ENCODE results near the gene PPP1R12C. TPM values are rescaled to one million over a fixed set of nuclear protein-coding genes. Genes with fewer than 3 reads are reported as not detected.
"Not testable (repeated sequence)": the region's sequence is repeated elsewhere in the genome, so short reads cannot be mapped to it uniquely, and the experiment has no call there.

PPP1R12C gene
- total RNA-seq, 1 experiment from 2014 or later: 227 TPM

DNA sequence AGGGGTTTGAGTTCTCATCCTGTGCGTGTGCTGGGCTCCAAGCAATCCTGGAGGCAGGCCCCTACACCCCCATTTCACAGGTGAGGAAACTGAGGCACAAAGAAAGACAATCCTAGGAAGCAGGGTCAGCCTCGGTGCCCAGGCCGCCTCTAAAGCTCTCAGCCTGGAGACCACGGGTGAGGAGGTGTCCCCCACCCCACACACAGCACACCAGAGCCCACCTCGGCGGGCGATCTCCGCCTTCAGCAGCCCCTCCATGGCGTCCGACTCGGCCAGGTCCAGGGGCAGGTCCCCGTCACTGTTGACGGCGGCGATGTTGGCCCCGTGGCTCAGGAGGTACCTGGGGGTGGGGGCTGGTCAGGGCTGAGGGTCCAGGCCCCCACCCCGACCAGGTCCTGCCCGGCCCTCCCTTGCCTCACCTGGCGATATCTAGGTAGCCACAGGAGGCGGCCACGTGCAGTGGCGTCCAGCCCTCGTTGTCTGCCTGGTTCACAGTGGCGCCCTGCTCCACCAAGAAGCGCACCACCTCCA lies 5.1 kb downstream of the PPP1R12C start:
- no peak for DNase-seq (ENCODE audit: low spot score)

DNA sequence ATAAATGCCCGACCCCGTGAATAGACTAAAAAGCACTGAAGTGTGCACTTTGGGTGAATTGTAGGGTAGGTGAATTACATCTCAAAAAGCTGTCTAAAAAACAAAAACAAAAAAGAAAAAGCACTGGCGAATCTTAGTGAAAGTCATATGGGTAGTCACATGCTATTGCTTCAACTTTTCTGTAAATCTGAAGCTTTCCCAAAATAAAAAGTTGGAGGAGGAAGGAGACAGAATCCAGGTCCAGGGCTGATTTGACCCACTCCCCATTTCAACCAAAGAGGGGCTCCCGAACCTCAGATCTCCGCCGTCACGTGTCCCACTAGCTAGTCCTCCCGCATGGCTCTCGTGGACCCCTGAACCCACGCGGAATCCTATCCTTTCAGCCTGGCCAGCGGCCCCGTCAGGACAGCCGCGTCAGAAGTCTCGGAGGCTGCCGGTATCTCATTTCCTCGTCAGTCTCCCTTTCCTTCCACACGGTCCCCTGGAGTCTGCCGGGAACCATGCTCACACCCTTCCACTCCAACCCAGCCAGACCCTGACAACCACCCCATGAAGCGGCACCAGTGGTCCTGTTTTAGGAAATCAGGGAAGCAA lies 6.1 kb downstream of the PPP1R12C start:
- DNase-seq (ENCODE audit: low spot score): no peak

DNA sequence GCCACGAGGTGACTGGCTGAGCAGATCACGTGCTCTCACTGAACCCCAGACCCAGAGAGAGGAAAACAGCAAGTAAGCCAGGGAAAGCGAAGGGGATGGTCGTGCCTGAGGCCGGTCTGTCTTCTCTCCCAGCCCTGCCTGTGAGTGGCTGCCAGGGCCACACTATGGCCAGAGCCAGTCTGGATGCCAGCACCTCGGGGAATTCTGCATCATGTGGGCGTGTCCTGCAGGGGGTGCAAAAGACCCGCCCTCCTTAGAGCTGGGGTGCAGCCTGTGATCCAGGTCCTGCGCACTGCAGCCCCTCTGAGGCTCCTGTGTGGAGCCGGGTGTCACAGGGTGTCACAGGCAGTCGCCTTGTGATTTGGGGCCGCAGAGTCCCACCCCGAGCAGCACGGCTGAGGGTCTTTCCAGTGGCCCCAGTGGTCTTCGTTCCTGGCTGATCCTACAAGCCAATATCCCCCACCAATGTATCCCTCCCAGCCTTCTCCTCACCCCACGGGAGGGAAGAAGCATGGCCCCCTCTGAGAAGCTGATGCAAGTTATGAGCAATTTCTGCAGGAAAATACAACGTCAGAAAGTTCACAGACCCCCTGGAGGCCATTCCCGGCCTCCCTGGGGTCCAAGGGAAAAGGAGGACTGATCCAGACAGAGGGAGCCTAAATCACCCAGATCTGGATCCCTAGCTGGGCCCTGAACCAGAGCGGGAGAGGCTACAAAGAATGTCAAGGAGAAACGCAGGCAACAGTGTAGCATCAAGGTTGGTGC lies 7.7 kb downstream of the PPP1R12C start:
- DNase-seq (ENCODE audit: low spot score): no peak

DNA sequence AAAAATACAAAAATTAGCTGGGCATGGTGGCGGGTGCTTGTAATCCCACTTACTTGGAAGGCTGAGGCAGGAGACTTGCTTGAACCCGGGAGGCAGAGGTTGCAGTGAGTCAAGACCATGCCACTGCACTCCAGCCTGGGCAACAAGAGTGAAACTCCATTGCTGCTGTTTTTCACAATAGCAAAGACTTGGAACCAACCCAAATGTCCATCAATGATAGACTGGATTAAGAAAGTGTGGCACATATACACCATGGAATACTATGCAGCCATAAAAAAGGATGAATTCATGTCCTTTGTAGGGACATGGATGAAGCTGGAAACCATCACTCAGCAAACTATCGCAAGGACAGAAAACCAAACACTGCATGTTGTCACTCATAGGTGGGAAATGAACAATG lies 10.2 kb downstream of the PPP1R12C start:
- not testable (repeated sequence) for DNase-seq (ENCODE audit: low spot score)

DNA sequence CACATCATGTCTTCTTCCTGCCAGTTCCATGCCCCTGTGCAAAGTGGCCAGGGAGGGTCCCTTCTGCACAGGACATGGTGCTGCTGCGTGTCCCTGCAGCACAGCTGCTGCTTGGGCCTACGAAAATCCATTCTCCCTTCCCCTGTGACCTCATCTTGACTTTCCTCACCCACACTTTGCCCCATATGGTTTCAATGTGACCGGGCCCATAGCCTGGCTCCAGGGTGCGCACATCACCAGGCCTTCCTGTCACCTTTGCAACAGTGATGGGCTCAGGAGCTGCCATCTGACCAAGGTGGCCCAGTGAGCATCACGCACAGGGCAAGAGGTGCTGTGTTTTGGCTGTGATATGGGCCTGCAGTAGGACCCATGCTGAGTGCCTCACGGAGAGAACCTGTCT lies 10.8 kb downstream of the PPP1R12C start:
- DNase-seq (ENCODE audit: low spot score): no peak

DNA sequence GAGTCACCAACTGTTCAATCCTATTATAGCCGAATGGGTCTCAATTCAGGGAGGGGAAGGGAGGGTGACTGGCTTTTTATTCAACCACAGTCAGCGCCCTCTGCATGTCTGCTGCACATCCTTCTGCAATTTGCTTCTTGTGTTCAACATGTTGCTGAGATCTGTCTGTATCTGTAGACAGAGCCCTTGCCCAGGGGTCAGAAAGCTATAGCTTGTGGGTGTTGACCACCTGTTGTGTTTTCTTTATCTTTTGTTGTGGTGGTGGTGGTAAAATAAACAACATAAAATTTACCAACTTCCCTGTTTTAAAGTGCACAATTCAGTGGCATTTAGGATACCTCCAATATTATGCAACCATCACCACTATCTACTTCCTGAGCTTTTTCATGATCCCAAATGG lies 12.2 kb downstream of the PPP1R12C start:
- no peak for DNase-seq (ENCODE audit: low spot score)

DNA sequence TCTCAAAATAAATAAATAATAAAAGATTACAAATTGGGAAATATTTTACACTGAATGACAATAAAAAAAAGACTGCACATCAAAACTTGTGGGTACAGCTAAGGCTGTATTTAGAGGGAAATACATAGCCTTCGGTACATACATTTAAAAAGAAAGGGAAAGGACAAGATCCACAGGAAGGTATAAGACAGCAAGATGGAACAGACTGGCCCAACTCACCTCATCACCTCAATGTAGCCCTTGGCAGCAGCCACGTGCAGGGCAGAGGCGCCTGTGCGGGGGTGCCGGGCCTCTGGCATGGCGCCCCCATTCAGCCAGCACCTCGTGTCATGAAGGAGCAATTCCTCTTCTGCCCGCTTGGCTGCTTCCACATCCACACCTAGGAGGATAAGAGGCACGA lies 14.2 kb downstream of the PPP1R12C start:
- DNase-seq (ENCODE audit: low spot score): no peak

DNA sequence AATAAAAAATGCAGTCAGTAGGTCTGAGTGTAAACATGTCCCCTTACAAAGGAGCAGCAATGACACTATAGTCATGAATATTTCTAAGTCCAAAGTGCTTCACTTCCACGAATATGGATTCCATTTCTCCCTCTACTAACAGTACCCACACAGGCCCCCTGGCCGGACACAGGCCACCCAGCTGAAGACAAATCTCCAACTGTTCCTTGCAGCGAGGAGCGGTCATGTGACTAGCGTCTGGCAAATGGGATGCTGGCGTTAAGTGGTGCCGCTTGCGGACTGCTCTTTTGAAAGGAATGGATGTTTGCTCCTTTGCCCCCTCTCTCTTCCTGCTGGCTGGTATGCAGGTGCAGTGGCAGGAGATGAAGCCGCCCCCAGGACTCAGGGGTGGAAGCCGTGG lies 16.2 kb downstream of the PPP1R12C start:
- DNase-seq (ENCODE audit: low spot score): no peak

DNA sequence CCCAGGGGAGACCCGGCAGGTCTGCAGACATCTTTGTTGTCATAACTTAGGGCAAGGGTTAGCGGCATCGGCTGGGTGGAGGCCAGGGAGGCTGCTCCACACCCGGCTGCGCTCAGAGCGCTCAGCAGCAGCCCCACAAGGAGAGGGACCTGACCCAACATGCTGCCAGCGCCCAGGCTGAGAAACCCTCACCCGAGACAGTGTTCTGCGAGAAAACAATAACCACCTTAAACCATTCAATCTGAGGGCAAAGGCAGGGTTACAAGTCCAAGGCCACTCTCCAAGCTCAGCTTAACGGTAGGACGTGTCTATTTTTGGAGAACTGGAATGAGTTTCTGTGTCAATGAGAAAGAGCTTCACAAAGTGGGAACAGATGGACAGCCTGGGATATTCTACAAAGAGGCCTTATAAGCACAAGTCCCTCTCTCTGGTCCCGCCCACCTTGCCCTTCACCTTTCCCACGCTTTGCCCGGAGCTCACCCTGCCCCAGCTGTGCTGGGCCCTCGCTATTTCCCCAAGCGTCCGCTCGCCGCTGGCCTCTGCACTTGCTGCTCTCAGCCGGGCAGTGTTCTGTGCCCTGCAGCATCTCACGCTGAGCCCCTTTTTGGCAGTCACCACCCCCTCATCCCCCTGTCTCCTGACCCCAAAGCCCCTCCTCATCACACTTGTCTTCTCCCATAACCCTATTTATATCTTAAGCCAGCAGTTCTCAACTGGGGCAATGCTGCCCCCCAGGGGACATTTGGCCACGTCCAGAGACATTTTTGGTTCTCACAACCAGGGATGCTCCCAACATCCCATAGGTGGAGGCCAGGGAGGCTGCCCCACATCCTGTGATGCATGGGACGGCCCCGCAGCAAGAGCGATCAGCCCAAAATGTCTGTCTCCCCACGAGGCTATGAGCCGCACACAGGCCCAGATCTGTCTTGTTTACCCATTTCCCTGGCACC lies 17.6 kb downstream of the PPP1R12C start:
- no peak for DNase-seq (ENCODE audit: low spot score)

DNA sequence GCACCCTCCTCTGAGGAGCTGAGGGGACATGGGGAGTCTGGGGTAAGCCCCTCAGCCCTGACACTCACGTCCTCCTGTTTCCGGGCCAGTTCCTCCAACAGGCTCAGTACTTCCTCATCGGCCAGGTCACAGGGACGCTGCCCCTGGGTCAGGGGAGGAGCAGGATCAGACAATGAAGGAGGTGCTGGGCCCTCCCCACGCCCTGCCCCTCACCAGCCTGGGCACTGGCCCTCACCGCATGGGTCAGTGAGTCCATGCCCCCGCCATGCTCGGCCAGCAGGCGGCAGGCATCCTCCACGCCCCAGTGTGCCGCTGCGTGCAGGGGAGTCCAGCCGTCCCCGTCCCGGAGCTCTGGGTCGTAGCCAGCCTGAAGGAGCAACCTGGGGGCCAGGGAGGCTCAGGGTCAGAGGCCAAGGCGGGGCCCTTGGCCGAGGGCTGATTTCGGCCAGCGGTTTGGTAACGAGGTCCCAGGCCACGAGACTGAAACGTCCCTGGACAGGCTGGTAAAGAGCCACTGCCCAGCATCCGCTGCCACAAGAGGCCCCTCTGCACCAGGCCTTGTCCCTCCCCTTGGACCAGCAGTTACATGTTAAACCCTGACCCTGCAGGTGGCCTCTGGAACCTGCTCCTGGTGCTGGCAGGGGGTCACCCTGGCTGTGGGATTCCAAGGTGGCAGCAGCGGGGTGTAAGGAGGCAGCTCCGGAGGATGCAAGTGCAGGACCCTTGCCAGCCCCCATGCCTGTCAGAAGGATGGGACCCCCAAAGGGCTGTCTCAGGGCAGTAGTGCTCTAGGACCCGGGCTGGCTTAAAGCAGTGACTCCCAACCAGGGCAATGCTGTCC lies 18.5 kb downstream of the PPP1R12C start:
- no peak for DNase-seq (ENCODE audit: low spot score)

DNA sequence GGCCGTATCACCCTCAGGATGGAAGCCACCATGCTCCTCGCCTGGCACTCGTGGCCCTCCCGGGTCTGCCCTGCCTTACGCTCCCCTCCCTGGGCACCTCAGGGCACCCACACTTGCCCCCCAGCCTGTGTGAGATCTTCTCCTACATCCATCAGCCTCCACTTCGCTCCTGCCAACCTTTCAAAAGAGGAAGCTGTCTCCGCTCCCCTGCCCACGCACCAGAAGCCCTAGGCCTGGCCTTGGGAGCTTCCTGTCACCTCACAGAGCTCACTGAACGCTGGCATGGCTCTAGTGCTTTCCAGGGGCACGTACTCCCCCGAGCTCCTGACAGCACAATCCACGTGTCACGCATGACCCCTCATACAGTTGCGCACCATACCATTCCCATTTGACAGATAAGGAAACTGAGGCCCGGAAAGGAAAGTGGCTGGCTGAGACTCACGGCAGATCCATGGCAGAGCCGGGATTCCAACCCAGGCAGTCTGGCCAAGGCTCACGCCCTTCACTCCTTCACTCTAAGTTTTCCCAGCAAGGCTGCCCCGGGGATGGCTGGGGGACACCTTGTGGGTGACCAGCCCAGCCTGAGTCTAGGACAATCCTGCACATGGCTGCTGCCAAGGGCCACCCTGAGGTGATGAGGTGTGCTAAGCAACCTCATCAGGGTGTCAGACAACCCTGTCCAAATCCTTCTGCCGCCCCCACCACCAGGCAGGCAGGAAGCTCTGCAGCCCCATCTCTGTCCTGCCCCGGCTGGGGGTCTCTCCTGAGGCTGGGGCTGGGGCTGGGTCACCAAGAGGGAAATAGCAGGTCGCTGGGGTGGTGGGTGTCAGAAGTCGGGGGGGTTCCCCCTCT lies 19.3 kb downstream of the PPP1R12C start:
- no peak for DNase-seq (ENCODE audit: low spot score)

DNA sequence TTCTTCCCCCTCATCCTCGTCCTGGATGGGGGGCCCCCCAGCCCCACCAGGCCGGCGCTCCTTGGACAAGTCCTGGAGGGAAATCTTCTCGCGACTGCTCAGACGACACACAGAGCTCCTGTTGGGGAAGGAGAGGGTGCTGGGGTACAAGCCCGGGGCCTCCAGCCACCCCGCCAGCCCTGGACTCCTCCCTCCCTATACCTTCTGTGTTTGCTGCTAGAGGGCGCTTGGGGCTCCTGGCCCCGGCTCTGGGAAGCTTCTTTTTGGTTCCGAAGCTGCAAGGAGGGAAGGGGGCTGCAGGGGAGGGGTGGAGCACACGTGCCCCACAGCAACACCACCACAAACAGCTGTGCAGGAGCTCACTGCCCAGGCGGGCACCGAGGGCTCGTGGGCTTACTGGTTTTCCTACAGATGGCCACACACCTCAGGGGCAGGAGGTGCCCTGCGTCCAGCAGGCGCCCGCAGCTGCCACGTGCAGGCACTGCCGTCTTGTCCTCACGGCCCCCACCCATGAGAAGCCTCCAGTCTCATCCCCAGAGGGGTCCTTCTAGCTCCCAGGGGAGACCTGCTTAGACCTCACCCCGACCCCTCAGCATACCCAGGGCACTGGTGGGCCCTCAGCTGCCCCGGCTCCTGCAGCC lies 21.3 kb downstream of the PPP1R12C start:
- DNase-seq (ENCODE audit: low spot score): no peak

DNA sequence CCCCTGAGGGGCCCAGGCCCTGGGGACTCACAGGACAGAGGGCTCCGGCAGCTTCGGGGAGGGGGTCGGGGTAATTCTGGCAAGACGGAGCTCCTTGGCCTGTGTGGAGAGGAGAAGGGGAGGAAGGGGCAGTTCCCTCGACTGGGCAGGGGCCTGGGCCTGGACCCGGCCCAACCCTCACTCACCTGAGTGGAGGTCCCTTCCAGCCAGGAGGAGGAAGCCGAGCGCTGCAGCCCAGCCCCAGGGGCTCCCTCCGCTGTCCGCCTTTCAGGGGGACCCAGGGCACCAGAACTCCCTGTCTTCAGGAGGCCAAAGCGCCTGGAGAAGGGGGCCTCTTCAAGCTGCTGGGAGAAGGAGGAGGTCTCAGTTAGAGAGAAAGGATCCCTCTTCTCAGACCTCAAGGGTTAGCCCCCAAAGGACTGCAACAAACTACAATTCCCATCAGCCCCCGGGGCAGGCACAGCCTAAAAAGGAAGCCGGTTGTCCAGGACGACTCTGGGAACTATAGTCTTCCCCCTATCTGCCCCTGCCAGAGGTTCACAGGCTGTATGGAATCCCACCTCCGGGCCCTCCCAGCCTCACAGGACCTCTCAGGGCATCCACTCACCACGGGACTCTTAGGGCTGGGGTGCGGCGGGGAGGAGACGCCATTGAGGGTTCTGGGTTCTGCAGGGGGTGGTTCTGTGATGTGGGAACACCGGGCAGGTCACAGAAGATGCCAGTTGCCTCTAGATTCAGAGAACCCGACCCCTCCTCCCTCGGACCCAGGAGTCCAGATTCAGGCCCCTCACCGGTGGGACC lies 22.0 kb downstream of the PPP1R12C start:
- no peak for DNase-seq (ENCODE audit: low spot score)

DNA sequence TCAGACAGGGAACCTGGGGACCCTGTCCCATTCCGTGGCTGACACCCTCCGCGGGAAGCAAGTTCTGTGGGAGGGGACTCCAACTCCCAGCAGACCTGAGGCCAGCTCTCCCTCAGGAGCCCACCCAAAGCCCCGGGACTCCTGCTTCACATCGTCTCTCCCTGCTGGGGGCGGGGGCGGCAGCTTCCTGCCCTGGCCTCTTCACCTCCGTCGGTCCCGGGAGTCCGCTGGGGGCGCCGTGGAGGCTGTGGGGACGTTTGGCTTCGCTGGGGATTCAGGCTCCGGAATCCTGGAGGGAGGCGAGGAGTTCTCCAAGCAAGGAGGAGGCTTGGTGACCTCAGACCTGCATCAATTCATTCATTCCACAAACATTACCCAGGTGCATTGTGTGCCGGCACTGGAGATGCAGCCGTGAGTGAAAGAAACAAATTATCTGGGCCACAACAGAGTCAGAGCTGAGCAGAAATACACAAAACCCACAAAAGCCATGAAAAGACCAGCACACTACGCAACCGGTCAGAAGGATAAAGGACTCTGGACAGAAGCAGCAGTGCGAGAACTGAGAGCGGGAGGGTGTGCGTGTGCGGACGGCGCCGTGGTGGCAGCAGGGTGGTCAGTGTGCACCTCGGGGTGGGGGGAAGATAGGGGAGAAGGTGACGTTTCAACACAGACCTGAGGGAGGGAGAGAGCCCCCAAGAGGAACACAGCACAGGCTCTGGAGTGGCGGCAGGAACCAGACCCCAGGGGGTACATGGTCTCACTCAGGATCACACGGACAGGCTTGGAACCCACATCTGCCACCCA lies 22.8 kb downstream of the PPP1R12C start:
- no peak for DNase-seq (ENCODE audit: low spot score)

DNA sequence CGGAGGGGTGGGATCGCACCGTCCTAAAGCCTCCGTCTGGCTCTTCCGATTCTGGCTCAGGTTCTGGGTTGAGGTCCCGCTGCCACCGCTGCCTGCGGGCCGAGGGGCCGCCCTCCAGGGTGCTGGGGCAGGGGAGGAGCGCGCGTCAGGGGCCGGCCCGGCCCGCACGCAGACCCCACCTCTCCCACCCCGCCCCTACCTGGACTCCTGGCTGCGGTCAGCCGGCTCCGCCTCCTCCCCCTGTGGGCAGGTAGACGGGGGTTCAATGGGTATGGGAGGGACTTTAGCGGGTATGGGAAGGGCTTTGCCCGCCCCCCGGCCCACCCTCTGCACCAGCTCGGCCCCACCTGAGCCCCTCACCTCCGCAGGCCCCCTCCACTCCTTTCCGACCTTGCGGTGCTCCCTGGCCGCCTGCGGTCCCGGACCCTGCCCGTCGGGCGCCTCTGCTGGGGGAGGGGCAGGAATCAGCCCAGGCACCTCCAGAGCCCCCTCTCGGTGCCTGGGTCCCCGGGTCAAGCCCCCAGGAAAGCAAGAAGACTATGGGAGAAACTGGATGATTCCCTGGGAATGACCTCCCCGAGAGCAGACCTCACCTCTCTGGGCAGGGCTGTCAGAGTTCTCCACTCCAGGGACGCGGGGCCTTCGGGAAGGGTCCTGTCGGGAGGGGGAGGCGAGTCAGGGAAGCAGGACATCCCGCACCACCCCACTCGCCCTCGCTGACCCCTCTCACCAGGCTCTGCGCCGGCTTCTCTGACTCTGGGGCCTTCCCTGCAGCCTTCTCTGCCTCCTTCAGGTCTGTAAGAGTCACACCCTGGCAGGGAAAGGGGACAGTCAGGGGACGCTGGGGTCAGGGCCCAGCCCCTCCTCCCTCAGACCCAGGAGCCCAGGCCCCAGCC lies 24.8 kb downstream of the PPP1R12C start:
- DNase-seq (ENCODE audit: low spot score): no peak

DNA sequence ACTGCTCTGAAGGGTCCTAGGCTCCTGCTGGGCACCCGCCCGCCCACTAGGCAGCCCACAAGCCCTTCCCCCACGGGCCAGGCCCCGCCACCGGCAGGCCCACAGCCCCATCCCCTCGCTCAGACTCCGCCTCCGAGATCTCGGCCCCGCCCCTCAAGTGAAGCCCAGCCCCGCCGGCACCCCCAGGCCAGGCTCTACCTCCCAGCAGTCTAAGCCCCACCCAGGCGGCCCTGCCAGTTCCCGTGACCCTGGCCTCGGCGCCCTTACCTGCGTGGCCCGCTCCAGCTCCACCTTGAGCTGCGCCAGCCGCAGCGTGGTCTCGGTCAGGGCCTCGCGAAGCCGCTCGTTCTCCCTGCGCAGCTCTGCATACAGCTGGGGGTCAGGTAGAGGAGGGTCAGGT lies 25.5 kb downstream of the PPP1R12C start:
- no peak for DNase-seq (ENCODE audit: low spot score)
